OCI-LY7 (cell line): Measurements from ENCODE around the gene CTNNA3. TPM values are rescaled to one million over a fixed set of nuclear protein-coding genes. Genes with fewer than 3 reads are reported as not detected.

Experiments
- BruUV-seq: library from RNA; stranded (reverse); fragments of 400-500 nt; replicated peaks from 2 replicates; lab custom pipeline; 2021; lab: Mats Ljungman, UMichigan
- CTCF ChIA-PET: fragments of 300-600 bp; sonication (Branson Sonifier 250); formaldehyde crosslinking; loops from one replicate; lab custom pipeline; 2022; ENCODE audit warnings: antibody characterized with exemption; ENCODE audit not compliant: unreplicated experiment; lab: Charles Lee
- POLR2A ChIA-PET: fragments of 300-600 bp; sonication (Branson Sonifier 250); formaldehyde crosslinking; loops from one replicate; lab custom pipeline; 2022; ENCODE audit warnings: antibody characterized with exemption; lab: Charles Lee
- DNase-seq: peaks from one replicate; pipeline ENCODE4 v3.0.0-alpha.2; 2015; ENCODE audit warnings: low spot score
- H2AFZ ChIP-seq: fragments of 200-600 bp; sonication (generic), shearing (Covaris generic); 2 replicates; pipeline ENCODE4 v1.6.1; 2014; ENCODE audit warnings: mild to moderate bottlenecking, antibody characterized with exemption, low read length, moderate library complexity
- H3K27ac ChIP-seq: fragments of 200-600 bp; sonication (generic); 2 replicates; pipeline ENCODE4 v1.5.1; 2014; ENCODE audit warnings: mixed run types, low read depth, mild to moderate bottlenecking, moderate library complexity, low read length, inconsistent platforms; ENCODE audit not compliant: poor library complexity, severe bottlenecking
- H3K36me3 ChIP-seq: fragments of 200-600 bp; sonication (generic); 2 replicates; pipeline ENCODE4 v1.6.1; 2014; ENCODE audit warnings: mild to moderate bottlenecking, antibody characterized with exemption, low read length, moderate library complexity, mixed read lengths; ENCODE audit not compliant: insufficient read depth
- H3K4me1 ChIP-seq: fragments of 200-600 bp; sonication (generic); 2 replicates; pipeline ENCODE4 v1.5.1; 2014; ENCODE audit warnings: mild to moderate bottlenecking, low read length; ENCODE audit not compliant: insufficient read depth, poor library complexity, severe bottlenecking
- H3K4me2 ChIP-seq: fragments of 200-600 bp; sonication (generic); 2 replicates; pipeline ENCODE4 v1.6.1; 2014; ENCODE audit warnings: mild to moderate bottlenecking, low read length
- H3K4me3 ChIP-seq: fragments of 200-600 bp; sonication (generic); 2 replicates; pipeline ENCODE4 v1.5.1; 2014; ENCODE audit warnings: mild to moderate bottlenecking, low read depth, low read length; ENCODE audit not compliant: poor library complexity, severe bottlenecking
- H3K79me2 ChIP-seq: fragments of 200-600 bp; sonication (generic); 2 replicates; pipeline ENCODE4 v1.6.1; 2016; ENCODE audit warnings: low read depth, mild to moderate bottlenecking, low read length, moderate library complexity, mixed read lengths; ENCODE audit not compliant: insufficient read depth
- H3K9me2 ChIP-seq: fragments of 200-600 bp; sonication (generic); 2 replicates; pipeline ENCODE4 v1.6.1; 2016; ENCODE audit warnings: mild to moderate bottlenecking, low read length, mixed read lengths; ENCODE audit not compliant: insufficient read depth
- H3K9me3 ChIP-seq: fragments of 200-600 bp; sonication (generic); 2 replicates; pipeline ENCODE4 v1.6.1; 2014; ENCODE audit warnings: mild to moderate bottlenecking, mixed run types, low read length, mixed read lengths
- H4K20me1 ChIP-seq: fragments of 200-600 bp; sonication (generic); 2 replicates; pipeline ENCODE4 v1.6.1; 2014; ENCODE audit warnings: mild to moderate bottlenecking, antibody characterized with exemption, low read length, moderate library complexity, mixed read lengths; ENCODE audit not compliant: insufficient read depth
- EZH2phosphoT487 ChIP-seq: fragments of 200-600 bp; sonication (generic); IDR thresholded peaks from 2 replicates; pipeline ENCODE4 v1.6.1; 2018; ENCODE audit warnings: low read depth, borderline replicate concordance, mild to moderate bottlenecking, mixed run types, antibody characterized with exemption, low read length, moderate library complexity, mixed read lengths
- intact Hi-C: fragments of 100-400 bp; cut with micrococcal nuclease; formaldehyde crosslinking; loops from one replicate; pipeline ENCODE4 v1.10.0; 2022; ENCODE audit not compliant: unreplicated experiment
- total RNA-seq, 2 experiments: library from RNA; depleted of rRNA in 1 of 2; stranded (reverse); fragments of >200 nt in 1 of 2; shearing (Covaris generic) in 1 of 2; gene quantifications; 2 replicates each; pipeline ENCODE4 v1.2.3, GENCODE V29; 2014 to 2022
- TF ChIP-seq, protein P1 (sequence below): fragments of 200-600 bp; sonication (generic); conservative IDR thresholded peaks from 2 replicates; pipeline ENCODE4 v1.5.1; 2014; ENCODE audit warnings: mild to moderate bottlenecking, antibody characterized with exemption, low read length, moderate library complexity, mixed read lengths

CTNNA3 gene
- total RNA-seq, 2 experiments from 2014 or later: not detected

DNA sequence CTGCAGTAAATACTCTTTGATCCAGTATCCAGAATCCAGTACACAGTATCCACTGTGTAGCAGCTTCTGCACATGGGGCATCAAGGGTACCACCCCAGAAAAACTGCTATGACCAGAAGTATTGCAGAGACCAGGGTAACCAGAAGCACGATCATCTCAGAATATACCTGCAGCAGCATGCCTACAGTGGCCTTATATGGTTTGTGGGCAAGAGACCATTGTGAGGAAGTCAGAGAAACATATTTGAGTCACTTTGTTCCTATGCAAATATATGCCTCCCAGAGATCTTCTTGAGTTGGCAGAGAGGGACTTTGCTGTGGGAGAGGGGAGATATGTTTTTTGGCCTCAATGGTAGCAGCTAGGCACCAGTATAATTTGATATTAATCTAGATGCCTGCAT is 976.5 kb downstream of the CTNNA3 start:
- CTCF ChIA-PET: no interaction called here
- Histone ChIP-seq H2AFZ (no peak overlapping the region), H3K27ac (no peak overlapping the region), H3K4me1 (no peaks in the 10 kb centered on the region), H3K4me2 (no peak overlapping the region), H3K9me2 (no peaks in the 10 kb centered on the region), H3K4me3 (no peak overlapping the region), H3K36me3 (no peaks in the 10 kb centered on the region), H3K79me2 (no peaks in the 10 kb centered on the region), H3K9me3 (no peaks in the 10 kb centered on the region), H4K20me1 (no peaks in the 10 kb centered on the region)
- BruUV-seq: no TSS peak
- TF ChIP-seq, protein P1, sequence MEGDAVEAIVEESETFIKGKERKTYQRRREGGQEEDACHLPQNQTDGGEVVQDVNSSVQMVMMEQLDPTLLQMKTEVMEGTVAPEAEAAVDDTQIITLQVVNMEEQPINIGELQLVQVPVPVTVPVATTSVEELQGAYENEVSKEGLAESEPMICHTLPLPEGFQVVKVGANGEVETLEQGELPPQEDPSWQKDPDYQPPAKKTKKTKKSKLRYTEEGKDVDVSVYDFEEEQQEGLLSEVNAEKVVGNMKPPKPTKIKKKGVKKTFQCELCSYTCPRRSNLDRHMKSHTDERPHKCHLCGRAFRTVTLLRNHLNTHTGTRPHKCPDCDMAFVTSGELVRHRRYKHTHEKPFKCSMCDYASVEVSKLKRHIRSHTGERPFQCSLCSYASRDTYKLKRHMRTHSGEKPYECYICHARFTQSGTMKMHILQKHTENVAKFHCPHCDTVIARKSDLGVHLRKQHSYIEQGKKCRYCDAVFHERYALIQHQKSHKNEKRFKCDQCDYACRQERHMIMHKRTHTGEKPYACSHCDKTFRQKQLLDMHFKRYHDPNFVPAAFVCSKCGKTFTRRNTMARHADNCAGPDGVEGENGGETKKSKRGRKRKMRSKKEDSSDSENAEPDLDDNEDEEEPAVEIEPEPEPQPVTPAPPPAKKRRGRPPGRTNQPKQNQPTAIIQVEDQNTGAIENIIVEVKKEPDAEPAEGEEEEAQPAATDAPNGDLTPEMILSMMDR: no peak
- TF ChIP-seq EZH2phosphoT487: no peak
- intact Hi-C loops: no loop called here
- DNase-seq: no peak
- POLR2A ChIA-PET: interaction anchor here (0.6 kb wide), 1 partner anchor 48 kb away, joined by 3 read pairs; no protein-coding TSS in a partner anchor

DNA sequence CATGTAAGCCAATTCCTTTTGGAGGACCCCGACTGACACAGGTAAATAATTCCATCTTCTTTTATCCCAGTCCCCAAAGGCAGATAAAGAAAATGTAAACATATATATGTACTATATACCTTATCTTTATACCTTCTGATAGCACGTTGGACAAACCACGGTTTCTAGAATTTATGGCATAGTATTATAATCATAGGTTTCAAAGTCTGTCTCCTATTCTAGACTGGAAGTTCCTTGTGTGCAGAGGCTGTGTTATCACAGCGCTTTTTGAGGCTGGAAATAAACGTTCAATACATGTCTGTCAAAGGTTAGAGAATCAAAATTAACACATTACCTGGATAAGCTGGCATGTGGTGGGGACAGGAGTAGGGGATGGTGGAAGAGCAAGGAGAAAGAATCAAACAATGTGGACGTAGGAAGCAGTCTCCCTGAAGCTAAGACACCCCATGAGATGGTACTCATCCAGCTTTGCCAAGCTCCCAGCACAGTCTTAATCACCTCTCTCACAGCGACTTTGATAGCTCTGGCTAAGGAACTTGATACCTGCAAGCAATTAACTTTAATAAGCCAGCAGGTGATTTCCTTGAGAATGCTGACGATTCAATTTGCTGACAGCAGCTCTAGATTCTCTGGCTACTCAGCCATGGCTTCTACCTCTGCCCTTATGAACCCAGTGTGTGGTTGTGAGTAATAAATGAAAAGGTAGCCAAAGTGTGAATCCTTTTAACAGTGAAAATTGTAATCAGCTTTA is 978.6 kb downstream of the CTNNA3 start:
- no peaks in the 10 kb centered on the region for H3K9me3 ChIP-seq
- no peak for DNase-seq
- no peaks in the 10 kb centered on the region for H3K36me3 ChIP-seq
- POLR2A ChIA-PET: interaction anchor here (0.7 to 1.4 kb wide), 2 partner anchors 9 to 282 kb away, joined by 3 to 4 read pairs; no protein-coding TSS in a partner anchor
- H4K20me1 ChIP-seq: no peaks in the 10 kb centered on the region
- no peaks in the 10 kb centered on the region for H3K4me1 ChIP-seq
- H3K9me2 ChIP-seq: no peaks in the 10 kb centered on the region
- no peak for TF ChIP-seq EZH2phosphoT487
- TF ChIP-seq, protein P1: no peak
- no peak overlapping the region for H3K4me3 ChIP-seq
- no peak overlapping the region for H3K27ac ChIP-seq
- H3K4me2 ChIP-seq: no peak overlapping the region
- CTCF ChIA-PET: no interaction called here
- BruUV-seq: no TSS peak
- no peak overlapping the region for H2AFZ ChIP-seq
- no peaks in the 10 kb centered on the region for H3K79me2 ChIP-seq
- intact Hi-C loops: no loop called here

DNA sequence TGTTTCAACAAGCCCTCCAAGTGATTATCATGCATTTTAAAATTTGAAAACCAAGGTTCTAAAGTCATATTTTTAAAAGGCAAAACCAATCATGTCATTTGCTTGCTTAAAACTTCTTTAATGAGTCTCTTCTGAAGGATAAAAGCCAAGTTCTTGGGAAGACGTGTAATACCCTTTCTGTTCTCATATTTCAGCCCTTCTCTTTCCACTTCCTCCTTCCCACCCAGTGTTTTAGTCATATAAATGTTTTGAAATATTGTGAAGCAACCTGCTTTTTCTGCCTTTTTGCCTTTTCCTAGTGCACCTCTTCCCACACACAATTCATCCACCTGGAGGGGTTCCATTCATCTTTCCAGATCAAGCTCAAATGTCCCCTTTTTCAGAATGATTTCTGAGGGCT is 981.3 kb downstream of the CTNNA3 start:
- TF ChIP-seq, protein P1: no peak
- no peak for TF ChIP-seq EZH2phosphoT487
- intact Hi-C loops: no loop called here
- Histone ChIP-seq H3K27ac (no peak overlapping the region), H2AFZ (no peak overlapping the region), H3K4me1 (no peaks in the 10 kb centered on the region), H3K4me2 (no peak overlapping the region), H3K4me3 (no peak overlapping the region), H3K9me2 (no peaks in the 10 kb centered on the region), H3K36me3 (no peaks in the 10 kb centered on the region), H3K9me3 (no peaks in the 10 kb centered on the region), H3K79me2 (no peaks in the 10 kb centered on the region), H4K20me1 (no peaks in the 10 kb centered on the region)
- POLR2A ChIA-PET: no interaction called here
- no TSS peak for BruUV-seq
- DNase-seq: no peak
- CTCF ChIA-PET: no interaction called here
